ENCODE data around the gene LAMC3.

Gene LAMC3

DNA sequence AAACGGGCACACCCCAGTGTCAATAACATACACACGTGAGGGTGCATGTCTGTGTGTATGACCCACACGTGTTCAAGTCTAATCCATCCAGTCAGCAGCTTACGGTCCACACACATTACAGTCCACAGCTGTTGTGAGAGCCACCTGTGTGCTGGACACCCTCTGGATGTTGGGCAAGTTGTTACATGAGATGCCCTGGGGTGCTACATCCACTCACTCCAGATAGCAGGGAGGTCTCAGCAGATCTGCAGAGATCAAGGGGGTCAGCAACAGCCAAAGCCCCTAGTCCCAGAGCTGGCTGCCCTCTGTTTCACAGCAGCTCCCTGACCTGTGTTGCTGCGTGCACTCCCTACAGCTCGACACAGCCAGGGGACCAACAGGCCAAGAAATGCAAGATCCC, 83.1 kb downstream of the LAMC3 start:
- no peak overlapping the region for H3K4me3 ChIP-seq (ENCODE audit: low read depth, low read length)
- TF ChIP-seq CTCF (IDR thresholded peaks at IDR 0.05; ENCODE audit: insufficient read depth, low read length, missing control alignments) = no peak
- ChIA-PET CTCF (interaction anchor here (1.1 kb wide), 1 partner anchor 35 kb away, joined by 3 read pairs; no protein-coding TSS in a partner anchor), POLR2A (no interaction called here)
- DNase-seq (ENCODE audit: low read depth, low spot score) = no peak

- POLR2A ChIA-PET = no interaction called here
- CTCF ChIA-PET = interaction anchor here (0.9 to 1.1 kb wide), 2 partner anchors 35 to 47 kb away, joined by 3 read pairs; no protein-coding TSS in a partner anchor
- TF ChIP-seq CTCF (IDR thresholded peaks at IDR 0.05; ENCODE audit: insufficient read depth, low read length, missing control alignments) = no peak
- H3K4me3 ChIP-seq (ENCODE audit: low read depth, low read length) = no peak overlapping the region
- DNase-seq (ENCODE audit: low read depth, low spot score) = no peak
Measured at GRCh38 chr9:131092548-131093440, 83.8 kb downstream of the LAMC3 start.

DNA sequence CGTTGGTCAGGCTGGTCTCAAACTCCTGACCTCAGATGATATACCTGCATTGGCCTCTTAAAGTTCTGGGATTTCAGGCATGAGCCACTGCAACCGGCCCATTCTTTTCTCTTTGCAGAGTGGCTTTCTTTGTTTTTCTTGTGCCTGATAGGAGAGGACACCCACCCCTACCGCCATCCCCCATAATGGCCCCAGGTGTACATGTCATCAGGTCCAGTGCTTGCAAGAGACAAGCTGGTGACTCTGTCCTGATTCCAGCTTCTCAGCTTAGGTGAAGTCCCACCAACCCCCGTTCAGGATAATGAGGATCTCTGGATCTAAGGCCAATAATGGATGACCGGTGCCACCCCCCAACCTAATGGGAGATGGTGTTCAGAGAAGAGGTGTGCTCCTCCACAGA, 85.0 kb downstream of the LAMC3 start:
- no peak for TF ChIP-seq CTCF (IDR thresholded peaks at IDR 0.05; ENCODE audit: insufficient read depth, low read length, missing control alignments)
- no peak for DNase-seq (ENCODE audit: low read depth, low spot score)
- CTCF ChIA-PET = interaction anchor here (0.6 to 2.1 kb wide), 3 partner anchors 11 to 243 kb away, joined by 3 to 8 read pairs (median 3); no protein-coding TSS in a partner anchor
- H3K4me3 ChIP-seq (ENCODE audit: low read depth, low read length) = no peak overlapping the region
- POLR2A ChIA-PET = no interaction called here

DNA sequence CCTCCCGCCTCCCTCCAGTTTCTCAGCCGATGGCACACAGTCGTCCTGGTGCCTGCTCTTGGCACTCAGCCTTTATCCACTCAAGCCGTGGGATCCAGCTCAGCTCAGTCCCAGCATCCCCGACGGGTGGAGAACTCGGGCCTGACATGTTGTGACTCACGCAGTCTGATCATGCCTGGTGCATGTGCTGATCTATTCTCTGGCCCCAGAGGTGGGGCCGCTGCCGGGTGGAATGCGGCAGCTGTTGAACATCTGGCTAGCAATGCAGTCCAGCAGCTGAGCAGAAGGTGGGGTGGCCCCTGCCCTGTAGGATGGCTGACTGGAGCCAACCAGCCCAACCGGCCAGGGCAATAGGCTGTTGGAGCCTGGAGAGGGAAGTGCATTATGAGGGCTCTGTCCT, 85.6 kb downstream of the LAMC3 start:
- no peak for DNase-seq (ENCODE audit: low read depth, low spot score)
- ChIA-PET POLR2A (no interaction called here), CTCF (interaction anchor here (0.6 to 2.1 kb wide), 4 partner anchors 11 to 242 kb away, joined by 3 to 8 read pairs (median 3); no protein-coding TSS in a partner anchor)
- no peak for TF ChIP-seq CTCF (IDR thresholded peaks at IDR 0.05; ENCODE audit: insufficient read depth, low read length, missing control alignments)
- H3K4me3 ChIP-seq (ENCODE audit: low read depth, low read length) = no peak overlapping the region

- POLR2A ChIA-PET = no interaction called here
- no peak for DNase-seq (ENCODE audit: low read depth, low spot score)
- no peak for TF ChIP-seq CTCF (IDR thresholded peaks at IDR 0.05; ENCODE audit: insufficient read depth, low read length, missing control alignments)
- H3K4me3 ChIP-seq (ENCODE audit: low read depth, low read length) = no peak overlapping the region
- CTCF ChIA-PET = interaction anchor here (0.9 kb wide), 1 partner anchor 389 kb away, joined by 3 read pairs; no protein-coding TSS in a partner anchor
Measured at GRCh38 chr9:131095666-131096268, 86.8 kb downstream of the LAMC3 start.
